ENCODE data around the gene YAP1. TPM values are rescaled to one million over a fixed set of nuclear protein-coding genes. Genes with fewer than 3 reads are reported as not detected.

The YAP1 gene
- total and polyA plus RNA-seq, 4 donors: 3.7 to 65.6 (median 18.3) TPM

GRCh38 chr11:102201776-102202175 is 91.5 kb downstream of the YAP1 start:
- WGBS: 97% methylated on average over 2 of the region's 2 CpGs
- H3K9ac ChIP-seq (ENCODE audit: low read depth in 1 of 2, low read length in 2 of 2): no peak overlapping the region
- no peaks in the 10 kb centered on the region for H3K4me1 ChIP-seq (ENCODE audit: control insufficient read depth in 4 of 4, insufficient read depth in 4 of 4, low read length in 3 of 4)
- H3K4me3 ChIP-seq (ENCODE audit: low read depth in 1 of 3, low read length in 3 of 3): no peak overlapping the region
- H3K27ac ChIP-seq (ENCODE audit: low read depth in 1 of 2, low read length in 2 of 2): no peak overlapping the region
- TF ChIP-seq YY1 (IDR thresholded peaks at IDR 0.05) (no peak), JUND (IDR thresholded peaks at IDR 0.05) (no peak), HNF4G (IDR thresholded peaks at IDR 0.05) (no peak), ATF3 (IDR thresholded peaks at IDR 0.05) (no peak), HNF4A (conservative IDR thresholded peaks at IDR 0.05) (no peak), NR2F2 (IDR thresholded peaks at IDR 0.05) (no peak), REST (IDR thresholded peaks at IDR 0.05) (no peak), FOXA1 (IDR thresholded peaks at IDR 0.05) (no peak), RAD21 (IDR thresholded peaks at IDR 0.05) (no peak), RXRA (IDR thresholded peaks at IDR 0.05) (no peak)
- TF ChIP-seq, protein P1, sequence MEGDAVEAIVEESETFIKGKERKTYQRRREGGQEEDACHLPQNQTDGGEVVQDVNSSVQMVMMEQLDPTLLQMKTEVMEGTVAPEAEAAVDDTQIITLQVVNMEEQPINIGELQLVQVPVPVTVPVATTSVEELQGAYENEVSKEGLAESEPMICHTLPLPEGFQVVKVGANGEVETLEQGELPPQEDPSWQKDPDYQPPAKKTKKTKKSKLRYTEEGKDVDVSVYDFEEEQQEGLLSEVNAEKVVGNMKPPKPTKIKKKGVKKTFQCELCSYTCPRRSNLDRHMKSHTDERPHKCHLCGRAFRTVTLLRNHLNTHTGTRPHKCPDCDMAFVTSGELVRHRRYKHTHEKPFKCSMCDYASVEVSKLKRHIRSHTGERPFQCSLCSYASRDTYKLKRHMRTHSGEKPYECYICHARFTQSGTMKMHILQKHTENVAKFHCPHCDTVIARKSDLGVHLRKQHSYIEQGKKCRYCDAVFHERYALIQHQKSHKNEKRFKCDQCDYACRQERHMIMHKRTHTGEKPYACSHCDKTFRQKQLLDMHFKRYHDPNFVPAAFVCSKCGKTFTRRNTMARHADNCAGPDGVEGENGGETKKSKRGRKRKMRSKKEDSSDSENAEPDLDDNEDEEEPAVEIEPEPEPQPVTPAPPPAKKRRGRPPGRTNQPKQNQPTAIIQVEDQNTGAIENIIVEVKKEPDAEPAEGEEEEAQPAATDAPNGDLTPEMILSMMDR (IDR thresholded peaks at IDR 0.05; ENCODE audit: low read depth, low read length, missing input control): no peak
- TF ChIP-seq, protein P2, sequence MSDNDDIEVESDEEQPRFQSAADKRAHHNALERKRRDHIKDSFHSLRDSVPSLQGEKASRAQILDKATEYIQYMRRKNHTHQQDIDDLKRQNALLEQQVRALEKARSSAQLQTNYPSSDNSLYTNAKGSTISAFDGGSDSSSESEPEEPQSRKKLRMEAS (IDR thresholded peaks at IDR 0.05): no peak
- no peaks in the 10 kb centered on the region for H3K9me3 ChIP-seq (ENCODE audit: control insufficient read depth in 4 of 4, low read length in 3 of 4)
- peaks cover 0 to 4% (median 2%) of the 10 kb centered on the region in 4 donors for H3K36me3 ChIP-seq (ENCODE audit: control insufficient read depth in 4 of 4, insufficient read depth in 3 of 4, low read depth in 1 of 4, low read length in 3 of 4)
- DNase-seq (ENCODE audit: low spot score): no peak
- no peaks in the 10 kb centered on the region for H3K27me3 ChIP-seq (ENCODE audit: control insufficient read depth in 4 of 4, insufficient read depth in 4 of 4, low read length in 3 of 4)

GRCh38 chr11:102202972-102203371 is 92.7 kb downstream of the YAP1 start:
- 91% methylated on average over 3 of the region's 3 CpGs for WGBS
- no peak for TF ChIP-seq RAD21 (IDR thresholded peaks at IDR 0.05)
- TF ChIP-seq, protein P2 (IDR thresholded peaks at IDR 0.05): no peak
- no peak for TF ChIP-seq JUND (IDR thresholded peaks at IDR 0.05)

DNA sequence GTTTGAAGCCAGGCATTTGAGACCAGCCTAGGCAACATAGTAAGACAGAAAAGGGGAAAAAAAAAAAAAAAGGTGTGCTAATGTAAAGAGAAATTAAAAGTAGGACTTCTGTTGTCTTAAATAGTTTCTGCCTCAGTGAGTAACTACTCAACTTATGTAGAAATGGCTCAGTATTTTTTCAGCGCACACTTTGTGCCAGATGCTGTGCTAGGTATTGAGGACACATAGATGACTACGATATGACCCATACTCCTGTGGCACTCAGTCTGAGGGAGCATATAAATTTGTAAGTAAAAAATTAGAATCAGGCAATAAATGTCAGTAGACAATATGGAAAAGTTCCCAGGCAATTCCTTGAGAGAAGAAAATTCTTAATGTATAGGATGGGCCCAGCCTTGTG is 93.9 kb downstream of the YAP1 start:
- peaks cover 0 to 10% (median 4%) of the 10 kb centered on the region in 4 donors for H3K36me3 ChIP-seq (ENCODE audit: control insufficient read depth in 4 of 4, insufficient read depth in 3 of 4, low read depth in 1 of 4, low read length in 3 of 4)
- no peak for TF ChIP-seq REST (IDR thresholded peaks at IDR 0.05)
- no peak for TF ChIP-seq ATF3 (IDR thresholded peaks at IDR 0.05)
- TF ChIP-seq, protein P2 (IDR thresholded peaks at IDR 0.05): no peak
- no peak for TF ChIP-seq NR2F2 (IDR thresholded peaks at IDR 0.05)
- TF ChIP-seq JUND (IDR thresholded peaks at IDR 0.05): no peak
- TF ChIP-seq YY1 (IDR thresholded peaks at IDR 0.05): no peak
- TF ChIP-seq HNF4G (IDR thresholded peaks at IDR 0.05): no peak
- TF ChIP-seq RAD21 (IDR thresholded peaks at IDR 0.05): no peak
- TF ChIP-seq, protein P3, sequence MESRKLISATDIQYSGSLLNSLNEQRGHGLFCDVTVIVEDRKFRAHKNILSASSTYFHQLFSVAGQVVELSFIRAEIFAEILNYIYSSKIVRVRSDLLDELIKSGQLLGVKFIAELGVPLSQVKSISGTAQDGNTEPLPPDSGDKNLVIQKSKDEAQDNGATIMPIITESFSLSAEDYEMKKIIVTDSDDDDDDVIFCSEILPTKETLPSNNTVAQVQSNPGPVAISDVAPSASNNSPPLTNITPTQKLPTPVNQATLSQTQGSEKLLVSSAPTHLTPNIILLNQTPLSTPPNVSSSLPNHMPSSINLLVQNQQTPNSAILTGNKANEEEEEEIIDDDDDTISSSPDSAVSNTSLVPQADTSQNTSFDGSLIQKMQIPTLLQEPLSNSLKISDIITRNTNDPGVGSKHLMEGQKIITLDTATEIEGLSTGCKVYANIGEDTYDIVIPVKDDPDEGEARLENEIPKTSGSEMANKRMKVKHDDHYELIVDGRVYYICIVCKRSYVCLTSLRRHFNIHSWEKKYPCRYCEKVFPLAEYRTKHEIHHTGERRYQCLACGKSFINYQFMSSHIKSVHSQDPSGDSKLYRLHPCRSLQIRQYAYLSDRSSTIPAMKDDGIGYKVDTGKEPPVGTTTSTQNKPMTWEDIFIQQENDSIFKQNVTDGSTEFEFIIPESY (IDR thresholded peaks at IDR 0.05): no peak
- TF ChIP-seq FOXA2 (IDR thresholded peaks at IDR 0.05): no peak

More at GRCh38 chr11:102202972-102203371, 92.7 kb downstream of the YAP1 start:
- Histone ChIP-seq H3K36me3 (ENCODE audit: control insufficient read depth in 4 of 4, insufficient read depth in 3 of 4, low read depth in 1 of 4, low read length in 3 of 4) (peaks cover 0 to 7% (median 2%) of the 10 kb centered on the region in 4 donors), H3K4me3 (ENCODE audit: low read depth in 1 of 3, low read length in 3 of 3) (no peak overlapping the region), H3K27ac (ENCODE audit: low read depth in 1 of 2, low read length in 2 of 2) (no peak overlapping the region), H3K9ac (ENCODE audit: low read depth in 1 of 2, low read length in 2 of 2) (no peak overlapping the region), H3K9me3 (ENCODE audit: control insufficient read depth in 4 of 4, low read length in 3 of 4) (no peaks in the 10 kb centered on the region), H3K4me1 (ENCODE audit: control insufficient read depth in 4 of 4, insufficient read depth in 4 of 4, low read length in 3 of 4) (no peaks in the 10 kb centered on the region), H3K27me3 (ENCODE audit: control insufficient read depth in 4 of 4, insufficient read depth in 4 of 4, low read length in 3 of 4) (no peaks in the 10 kb centered on the region)
- DNase-seq (ENCODE audit: low spot score): no peak

More for the DNA sequence above, 93.9 kb downstream of the YAP1 start:
- Histone ChIP-seq H3K4me3 (ENCODE audit: low read depth in 1 of 3, low read length in 3 of 3) (no peak overlapping the region), H3K9ac (ENCODE audit: low read depth in 1 of 2, low read length in 2 of 2) (no peak overlapping the region), H3K27ac (ENCODE audit: low read depth in 1 of 2, low read length in 2 of 2) (no peak overlapping the region), H3K27me3 (ENCODE audit: control insufficient read depth in 4 of 4, insufficient read depth in 4 of 4, low read length in 3 of 4) (no peaks in the 10 kb centered on the region), H3K4me1 (ENCODE audit: control insufficient read depth in 4 of 4, insufficient read depth in 4 of 4, low read length in 3 of 4) (no peaks in the 10 kb centered on the region), H3K9me3 (ENCODE audit: control insufficient read depth in 4 of 4, low read length in 3 of 4) (no peaks in the 10 kb centered on the region)
- 50% methylated on average over 2 of the region's 2 CpGs for WGBS
- DNase-seq (ENCODE audit: low spot score): no peak

All from liver (tissue), 9 donors.